Neural progenitor cell (in vitro differentiated cells): Measurements from ENCODE around the gene ZFP36. TPM values are rescaled to one million over a fixed set of nuclear protein-coding genes. Genes with fewer than 3 reads are reported as not detected.

Experiments
- DNase-seq: peaks from one replicate; pipeline ENCODE4 v3.0.0-alpha.2; 2016; ENCODE audit warnings: low spot score
- H2AFZ ChIP-seq: fragments of 200-600 bp; sonication (generic); replicated peaks from 2 replicates; pipeline ENCODE4 v1.6.1; 2016; ENCODE audit warnings: antibody characterized with exemption
- H3F3A ChIP-seq: fragments of 200-600 bp; sonication (generic); 2 replicates; pipeline ENCODE4 v1.6.1; 2016; ENCODE audit warnings: antibody characterized with exemption, low read depth
- H3K27ac ChIP-seq: fragments of 200-600 bp; sonication (generic); 2 replicates; pipeline ENCODE4 v1.5.1; 2016; ENCODE audit warnings: mild to moderate bottlenecking
- H3K27me3 ChIP-seq: fragments of 200-600 bp; sonication (generic); 2 replicates; pipeline ENCODE4 v1.6.1; 2016; ENCODE audit warnings: mild to moderate bottlenecking, moderate library complexity
- H3K36me3 ChIP-seq: fragments of 200-600 bp; sonication (generic); 2 replicates; pipeline ENCODE4 v1.5.1; 2016
- H3K4me1 ChIP-seq: fragments of 200-600 bp; sonication (generic); 2 replicates; pipeline ENCODE4 v1.6.1; 2016; ENCODE audit warnings: mixed run types
- H3K4me2 ChIP-seq: fragments of 200-600 bp; sonication (generic); 2 replicates; pipeline ENCODE4 v1.6.1; 2016
- H3K4me3 ChIP-seq: fragments of 200-600 bp; sonication (generic); 2 replicates; pipeline ENCODE4 v1.5.1; 2016
- H3K79me2 ChIP-seq: fragments of 200-600 bp; sonication (generic); 2 replicates; pipeline ENCODE4 v1.6.1; 2016; ENCODE audit warnings: low read depth
- H3K9ac ChIP-seq: fragments of 200-600 bp; sonication (generic); 2 replicates; pipeline ENCODE4 v1.6.1; 2016
- H3K9me3 ChIP-seq: fragments of 200-600 bp; sonication (generic); 2 replicates; pipeline ENCODE4 v1.5.1; 2016; ENCODE audit warnings: low read depth
- H4K20me1 ChIP-seq: fragments of 200-600 bp; sonication (generic); 2 replicates; pipeline ENCODE4 v1.6.1; 2016; ENCODE audit warnings: low read depth
- H3K27ac Mint-ChIP-seq: 3 replicates; pipeline ENCODE4 v1.8.0; 2021; ENCODE audit warnings: mixed read lengths
- H3K27me3 Mint-ChIP-seq: 2 replicates; pipeline ENCODE4 v1.8.0; 2022; ENCODE audit warnings: low read depth, mild to moderate bottlenecking, inconsistent platforms, moderate library complexity, mixed read lengths; ENCODE audit not compliant: insufficient read depth
- H3K36me3 Mint-ChIP-seq: 3 replicates; pipeline ENCODE4 v1.8.0; 2021; ENCODE audit warnings: mixed read lengths
- H3K4me1 Mint-ChIP-seq: 3 replicates; pipeline ENCODE4 v1.8.0; 2021; ENCODE audit warnings: mixed read lengths
- H3K4me3 Mint-ChIP-seq: 3 replicates; pipeline ENCODE4 v1.8.0; 2021; ENCODE audit warnings: mild to moderate bottlenecking, moderate library complexity, mixed read lengths
- H3K9me3 Mint-ChIP-seq: 3 replicates; pipeline ENCODE4 v1.8.0; 2020; ENCODE audit warnings: mixed read lengths
- CTCF ChIP-seq: fragments of 200-600 bp; sonication (generic); IDR thresholded peaks from 2 replicates; pipeline ENCODE4 v1.5.1; 2017; ENCODE audit warnings: antibody characterized with exemption, mild to moderate bottlenecking
- EZH2 ChIP-seq: fragments of 200-600 bp; sonication (generic); IDR thresholded peaks from 2 replicates; pipeline ENCODE4 v1.6.1; 2017; ENCODE audit warnings: antibody characterized with exemption, mild to moderate bottlenecking, moderate library complexity
- EZH2phosphoT487 ChIP-seq: fragments of 200-600 bp; sonication (generic); IDR thresholded peaks from 2 replicates; pipeline ENCODE4 v1.6.1; 2017; ENCODE audit warnings: antibody characterized with exemption
- total RNA-seq: library from RNA; depleted of rRNA; stranded (reverse); fragments of >200 nt; gene quantifications from 2 replicates; pipeline ENCODE4 v1.2.3, GENCODE V29; 2015; ENCODE audit warnings: low replicate concordance

The ZFP36 gene
- total RNA-seq, 1 donor from 2014 or later = not detected

- TF ChIP-seq EZH2 (no peak), EZH2phosphoT487 (no peak), CTCF (no peak)
- Histone ChIP-seq H3K4me3 (no peak overlapping the region), H3K4me2 (no peak overlapping the region), H3K9me3 (no peaks in the 10 kb centered on the region), H3K36me3 (no peaks in the 10 kb centered on the region), H3K9ac (no peak overlapping the region), H3K27ac (no peak overlapping the region), H2AFZ (no peak overlapping the region), H3K79me2 (no peaks in the 10 kb centered on the region), H3F3A (peaks cover 2% of the 10 kb centered on the region), H3K27me3 (no peaks in the 10 kb centered on the region), H4K20me1 (peaks cover 17% of the 10 kb centered on the region), H3K4me1 (no peaks in the 10 kb centered on the region)
- no peak overlapping the region for H3K27ac Mint-ChIP-seq
- H3K9me3 Mint-ChIP-seq = no peaks in the 10 kb centered on the region
- H3K4me1 Mint-ChIP-seq = no peaks in the 10 kb centered on the region
- peaks cover 42% of the 10 kb centered on the region for H3K36me3 Mint-ChIP-seq
- no peaks in the 10 kb centered on the region for H3K27me3 Mint-ChIP-seq
- no peak for DNase-seq
- no peak overlapping the region for H3K4me3 Mint-ChIP-seq
Measured at GRCh38 chr19:39379865-39380396, 26.7 kb upstream of the ZFP36 start.

GRCh38 chr19:39380521-39381502 is 25.8 kb upstream of the ZFP36 start:
- Histone ChIP-seq H3K36me3 (no peaks in the 10 kb centered on the region), H3K9ac (no peak overlapping the region), H3F3A (peaks cover 10% of the 10 kb centered on the region), H3K4me2 (no peak overlapping the region), H3K79me2 (no peaks in the 10 kb centered on the region), H3K27me3 (no peaks in the 10 kb centered on the region), H3K4me3 (no peak overlapping the region), H3K4me1 (no peaks in the 10 kb centered on the region), H3K9me3 (no peaks in the 10 kb centered on the region), H4K20me1 (peaks cover 15% of the 10 kb centered on the region), H3K27ac (no peak overlapping the region), H2AFZ (no peak overlapping the region)
- Mint-ChIP-seq H3K4me3 (no peak overlapping the region), H3K27me3 (peaks cover 2% of the 10 kb centered on the region), H3K27ac (no peak overlapping the region), H3K9me3 (no peaks in the 10 kb centered on the region), H3K4me1 (no peaks in the 10 kb centered on the region), H3K36me3 (peaks cover 43% of the 10 kb centered on the region)
- no peak for TF ChIP-seq EZH2
- DNase-seq = no peak

GRCh38 chr19:39381910-39382611 is 24.6 kb upstream of the ZFP36 start:
- no peaks in the 10 kb centered on the region for H3K9me3 ChIP-seq
- Mint-ChIP-seq H3K4me3 (no peak overlapping the region), H3K27ac (no peak overlapping the region), H3K4me1 (no peaks in the 10 kb centered on the region), H3K9me3 (no peaks in the 10 kb centered on the region), H3K27me3 (peaks cover 2% of the 10 kb centered on the region), H3K36me3 (peaks cover 41% of the 10 kb centered on the region)
- TF ChIP-seq EZH2phosphoT487 = no peak
- TF ChIP-seq CTCF = no peak
- no peak for TF ChIP-seq EZH2
- H3K79me2 ChIP-seq = no peaks in the 10 kb centered on the region
- no peak overlapping the region for H2AFZ ChIP-seq
- no peak for DNase-seq
- no peaks in the 10 kb centered on the region for H3K4me1 ChIP-seq
- no peaks in the 10 kb centered on the region for H3K36me3 ChIP-seq
- H3F3A ChIP-seq = peaks cover 12% of the 10 kb centered on the region
- H3K9ac ChIP-seq = no peak overlapping the region
- peaks cover 14% of the 10 kb centered on the region for H4K20me1 ChIP-seq
- no peak overlapping the region for H3K27ac ChIP-seq
- no peak overlapping the region for H3K4me3 ChIP-seq
- no peaks in the 10 kb centered on the region for H3K27me3 ChIP-seq
- H3K4me2 ChIP-seq = no peak overlapping the region
